A673 (cell line): ENCODE measurements around the gene OR52D1. TPM values are rescaled to one million over a fixed set of nuclear protein-coding genes. Genes with fewer than 3 reads are reported as not detected.

Experiments used
- BruUV-seq: library from RNA; stranded (reverse); fragments of 400-500 nt; replicated peaks from 2 replicates; lab custom pipeline; 2021; lab: Mats Ljungman, UMichigan
- CTCF ChIA-PET: fragments of 300-600 bp; sonication (Branson Sonifier 250); formaldehyde crosslinking; loops from one replicate; lab custom pipeline; 2022; ENCODE audit warnings: antibody characterized with exemption; lab: Charles Lee
- POLR2A ChIA-PET: fragments of 300-600 bp; sonication (Branson Sonifier 250); formaldehyde crosslinking; loops from one replicate; lab custom pipeline; 2022; ENCODE audit warnings: antibody characterized with exemption; ENCODE audit not compliant: low non-redundant PET; lab: Charles Lee
- DNase-seq: peaks from one replicate; pipeline ENCODE4 v3.0.0-alpha.2; 2015; ENCODE audit warnings: low spot score
- H3K27ac ChIP-seq: fragments of 200-600 bp; sonication (generic); 2 replicates; pipeline ENCODE4 v1.5.1; 2016; ENCODE audit warnings: mixed run types, low read depth, mild to moderate bottlenecking, mixed read lengths, antibody characterized with exemption, low read length; ENCODE audit not compliant: poor library complexity, severe bottlenecking
- H3K27me3 ChIP-seq: fragments of 200-600 bp; sonication (generic); replicated peaks from 2 replicates; pipeline ENCODE4 v1.6.1; 2017; ENCODE audit warnings: mixed run types, low read depth, mild to moderate bottlenecking, mixed read lengths, antibody characterized with exemption, low read length; ENCODE audit not compliant: insufficient read depth, poor library complexity
- H3K36me3 ChIP-seq: fragments of 200-600 bp; sonication (generic); 2 replicates; pipeline ENCODE4 v1.6.1; 2016; ENCODE audit warnings: mixed run types, mild to moderate bottlenecking, mixed read lengths, antibody characterized with exemption, low read length; ENCODE audit not compliant: insufficient read depth, poor library complexity, severe bottlenecking
- H3K4me1 ChIP-seq: fragments of 200-600 bp; sonication (generic); 2 replicates; pipeline ENCODE4 v1.6.1; 2017; ENCODE audit warnings: mixed run types, mild to moderate bottlenecking, mixed read lengths, antibody characterized with exemption, low read length; ENCODE audit not compliant: insufficient read depth, poor library complexity, severe bottlenecking
- H3K4me3 ChIP-seq: fragments of 200-600 bp; sonication (generic); 2 replicates; pipeline ENCODE4 v1.5.1; 2016; ENCODE audit warnings: low read depth, mixed run types, mild to moderate bottlenecking, mixed read lengths, low read length; ENCODE audit not compliant: poor library complexity, severe bottlenecking
- H3K9me3 ChIP-seq: fragments of 200-600 bp; sonication (generic); 2 replicates; pipeline ENCODE4 v1.6.1; 2016; ENCODE audit warnings: mixed run types, low read depth, mild to moderate bottlenecking, mixed read lengths, antibody characterized with exemption, low read length; ENCODE audit not compliant: poor library complexity, severe bottlenecking
- CTCF ChIP-seq: fragments of 300-800, 200-600 bp; sonication (generic); conservative IDR thresholded peaks from 2 replicates; pipeline ENCODE4 v1.5.1; 2017; ENCODE audit warnings: low read depth, mild to moderate bottlenecking, antibody characterized with exemption, low read length, moderate library complexity, mixed read lengths
- EZH2 ChIP-seq: fragments of 200-600 bp; sonication (generic); IDR thresholded peaks from 2 replicates; pipeline ENCODE4 v1.6.1; 2017; ENCODE audit warnings: borderline replicate concordance, low read depth, mild to moderate bottlenecking, mixed read lengths, antibody characterized with exemption, low read length; ENCODE audit not compliant: poor library complexity, severe bottlenecking
- intact Hi-C: fragments of 100-400 bp; cut with micrococcal nuclease; formaldehyde crosslinking; loops from one replicate; pipeline ENCODE4 v1.10.0; 2022; ENCODE audit not compliant: unreplicated experiment
- total RNA-seq: library from RNA; stranded (reverse); gene quantifications from 2 replicates; pipeline ENCODE4 v1.2.3, GENCODE V29; 2021

The OR52D1 gene
- total RNA-seq, 1 experiment from 2014 or later, result not detected

- Histone ChIP-seq H3K27me3 (no peaks in the 10 kb centered on the region), H3K9me3 (no peaks in the 10 kb centered on the region), H3K4me1 (no peaks in the 10 kb centered on the region), H3K27ac (no peak overlapping the region), H3K36me3 (no peaks in the 10 kb centered on the region), H3K4me3 (no peak overlapping the region)
- CTCF ChIA-PET, result no interaction called here
- DNase-seq, result no peak
- no TSS peak for BruUV-seq
- intact Hi-C loops, result no loop called here
- POLR2A ChIA-PET, result no interaction called here
- TF ChIP-seq EZH2, result no peak
- no peak for TF ChIP-seq CTCF
Observed at GRCh38 chr11:5504403-5504921, 16.0 kb downstream of the OR52D1 start.

GRCh38 chr11:5505363-5506048 is 17.0 kb downstream of the OR52D1 start:
- H3K4me1 ChIP-seq, result no peaks in the 10 kb centered on the region
- no peak overlapping the region for H3K4me3 ChIP-seq
- no TSS peak for BruUV-seq
- DNase-seq, result no peak
- H3K9me3 ChIP-seq, result no peaks in the 10 kb centered on the region
- POLR2A ChIA-PET, result no interaction called here
- H3K27me3 ChIP-seq, result no peaks in the 10 kb centered on the region
- no peak for TF ChIP-seq EZH2
- TF ChIP-seq CTCF, result no peak
- CTCF ChIA-PET, result no interaction called here
- no peak overlapping the region for H3K27ac ChIP-seq
- intact Hi-C loops, result no loop called here
- no peaks in the 10 kb centered on the region for H3K36me3 ChIP-seq

GRCh38 chr11:5507177-5507932 is 18.9 kb downstream of the OR52D1 start:
- BruUV-seq, result no TSS peak
- POLR2A ChIA-PET, result no interaction called here

More at GRCh38 chr11:5507177-5507932, 18.9 kb downstream of the OR52D1 start:
- Histone ChIP-seq H3K4me1 (no peaks in the 10 kb centered on the region), H3K9me3 (no peaks in the 10 kb centered on the region), H3K36me3 (no peaks in the 10 kb centered on the region), H3K4me3 (no peak overlapping the region), H3K27me3 (no peaks in the 10 kb centered on the region), H3K27ac (no peak overlapping the region)
- CTCF ChIA-PET, result no interaction called here
- DNase-seq, result no peak
- intact Hi-C loops, result no loop called here
- TF ChIP-seq EZH2 (no peak), CTCF (no peak)
